Common myeloid progenitor, CD34-positive (primary cell): Measurements from ENCODE around the gene CELSR1.

Experiments used
- CTCF ChIA-PET: fragments of 350-600 bp; sonication (Branson Sonifier 250); formaldehyde crosslinking; loops from one replicate; lab custom pipeline; 2021; ENCODE audit warnings: antibody characterized with exemption; lab: Charles Lee
- POLR2A ChIA-PET: fragments of 350-600 bp; sonication (Branson Sonifier 250); formaldehyde crosslinking; loops from one replicate; lab custom pipeline; 2021; ENCODE audit warnings: antibody characterized with exemption; lab: Charles Lee
- DNase-seq, 3 donors: peaks; one replicate each; pipeline versions ENCODE4 v3.0.0 to v3.0.0-alpha.2; 2013
- H3K27ac ChIP-seq, 2 experiments: 1 replicate in 1 of 2; 2 replicates in 1 of 2; pipeline ENCODE4 v1.7.0; 2013; ENCODE audit warnings: inconsistent platforms in 2 of 2, low read length in 2 of 2, mild to moderate bottlenecking in 2 of 2, low read depth in 1 of 2, moderate library complexity in 1 of 2; ENCODE audit not compliant: severe bottlenecking in 2 of 2, insufficient read depth in 1 of 2, poor library complexity in 1 of 2
- H3K27me3 ChIP-seq, 5 experiments: replicated peaks in 2 of 5; 1 replicate in 3 of 5; 2 replicates in 2 of 5; pipeline versions ENCODE4 v1.6.1 to v1.7.0; 2013; ENCODE audit warnings: low read length in 4 of 5, mild to moderate bottlenecking in 2 of 5, moderate library complexity in 2 of 5, inconsistent platforms in 1 of 5; ENCODE audit not compliant: insufficient read depth in 5 of 5, control insufficient read depth in 4 of 5
- H3K36me3 ChIP-seq, 4 experiments: 1 replicate in 2 of 4; 2 replicates in 2 of 4; pipeline versions ENCODE4 v1.6.1 to v1.7.0; 2013; ENCODE audit warnings: low read length in 3 of 4, control low read depth in 1 of 4, mild to moderate bottlenecking in 1 of 4; ENCODE audit not compliant: control insufficient read depth in 4 of 4, insufficient read depth in 4 of 4
- H3K4me1 ChIP-seq, 4 experiments: 1 replicate in 3 of 4; 2 replicates in 1 of 4; pipeline versions ENCODE4 v1.6.1 to v1.7.1; 2013; ENCODE audit warnings: low read length in 3 of 4, mild to moderate bottlenecking in 3 of 4, control low read depth in 1 of 4, inconsistent platforms in 1 of 4, moderate library complexity in 1 of 4; ENCODE audit not compliant: control insufficient read depth in 4 of 4, insufficient read depth in 4 of 4; ENCODE audit errors: control extremely low read depth in 1 of 4
- H3K4me3 ChIP-seq, 7 experiments: 1 replicate in 4 of 7; 2 replicates in 3 of 7; pipeline versions ENCODE4 v1.5.1 to v1.7.0; 2013; ENCODE audit warnings: mild to moderate bottlenecking in 7 of 7, low read length in 6 of 7, moderate library complexity in 6 of 7, inconsistent platforms in 2 of 7, low read depth in 2 of 7, control low read depth in 1 of 7; ENCODE audit not compliant: insufficient read depth in 4 of 7, control insufficient read depth in 1 of 7; ENCODE audit errors: extremely low read depth in 1 of 7
- H3K9me3 ChIP-seq, 5 experiments: 1 replicate in 4 of 5; 2 replicates in 1 of 5; pipeline versions ENCODE4 v1.6.1 to v1.7.1; 2013; ENCODE audit warnings: low read length in 4 of 5, mild to moderate bottlenecking in 2 of 5, inconsistent platforms in 1 of 5, low read depth in 1 of 5, moderate library complexity in 1 of 5; ENCODE audit not compliant: control insufficient read depth in 4 of 5, insufficient read depth in 2 of 5; ENCODE audit errors: control extremely low read depth in 1 of 5
- WGBS: methylation state at CpG from one replicate; pipeline ENCODE4 v1.1.5; 2013; ENCODE audit not compliant: insufficient coverage; 5-methylcytosine and 5-hydroxymethylcytosine counted together

CELSR1 gene

DNA sequence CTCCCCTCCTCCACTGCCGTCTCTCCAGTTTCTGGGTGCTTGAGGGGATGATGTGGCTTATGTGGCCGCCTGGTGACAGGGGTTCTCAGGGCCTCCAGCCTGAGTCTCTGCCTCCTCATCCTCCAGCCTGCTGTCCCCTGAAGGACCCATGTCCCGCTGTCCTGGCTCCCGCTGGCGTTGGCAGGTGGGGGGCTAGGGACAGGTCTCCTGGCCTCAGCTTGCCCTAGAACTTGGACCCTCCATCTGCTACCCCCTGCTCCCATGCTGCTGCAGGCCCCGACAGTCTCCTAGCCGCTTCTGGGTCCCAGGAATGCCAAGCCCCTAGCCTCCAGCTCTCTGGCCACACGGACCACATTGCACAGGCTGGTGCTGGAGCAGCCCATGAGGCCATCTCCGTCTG, 13.9 kb upstream of the CELSR1 start:
- no peak overlapping the region for H3K4me3 ChIP-seq
- 88% methylated on average over 8 of the region's 9 CpGs for WGBS
- no peaks in the 10 kb centered on the region for H3K36me3 ChIP-seq
- H3K4me1 ChIP-seq, result peaks cover 0 to 5% (median 4%) of the 10 kb centered on the region in 4 experiments
- CTCF ChIA-PET, result interaction anchor here (0.6 to 3.8 kb wide), 3 partner anchors 9 to 181 kb away, joined by 4 to 22 read pairs (median 17); no protein-coding TSS in a partner anchor
- peaks cover 0 to 8% (median 0%) of the 10 kb centered on the region in 5 experiments for H3K9me3 ChIP-seq
- no peak overlapping the region for H3K27ac ChIP-seq
- H3K27me3 ChIP-seq, result peaks cover 0 to 11% (median 0%) of the 10 kb centered on the region in 5 experiments
- POLR2A ChIA-PET, result no interaction called here
- no peak for DNase-seq

DNA sequence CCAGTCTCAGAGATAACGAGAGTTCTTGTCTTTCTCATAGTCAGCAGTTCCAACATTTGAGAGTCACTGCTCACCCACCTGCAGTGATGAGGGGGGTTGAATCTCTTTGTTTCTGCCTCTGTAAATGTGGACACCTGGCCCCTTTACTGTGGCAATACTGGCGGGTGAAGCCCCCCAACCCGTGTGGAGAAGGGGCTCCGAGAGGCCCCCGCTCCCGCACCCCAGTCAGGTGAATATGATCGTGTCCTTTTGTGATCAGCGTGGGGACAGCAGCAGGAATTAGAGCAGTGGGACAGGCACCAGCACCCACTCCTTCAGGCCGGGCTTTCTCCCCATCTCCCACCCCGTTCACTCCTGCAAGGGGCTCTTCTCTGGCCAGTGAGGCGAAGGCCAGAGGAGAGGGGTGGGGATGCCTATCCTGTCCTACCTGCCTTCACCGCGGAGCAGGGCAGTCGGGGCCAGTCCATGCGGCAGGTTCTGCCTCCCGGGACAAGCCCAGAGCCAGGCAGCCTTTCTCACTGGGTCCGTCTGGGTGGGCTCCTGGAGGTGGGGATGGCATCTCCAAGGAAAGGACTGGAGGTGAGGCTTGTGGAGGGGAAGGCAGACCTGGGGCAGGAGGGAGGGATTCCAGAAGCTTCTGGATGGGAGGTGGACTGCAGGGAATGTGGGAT, 12.7 kb upstream of the CELSR1 start:
- Histone ChIP-seq H3K27ac (no peak overlapping the region), H3K4me3 (no peak overlapping the region), H3K36me3 (no peaks in the 10 kb centered on the region), H3K27me3 (peaks cover 0 to 11% (median 0%) of the 10 kb centered on the region in 5 experiments), H3K4me1 (peaks cover 0 to 7% (median 5%) of the 10 kb centered on the region in 4 experiments), H3K9me3 (peaks cover 0 to 8% (median 0%) of the 10 kb centered on the region in 5 experiments)
- 96% methylated on average over 8 of the region's 17 CpGs for WGBS
- POLR2A ChIA-PET, result no interaction called here
- CTCF ChIA-PET, result interaction anchor here (3.4 kb wide), 1 partner anchor 8 kb away, joined by 22 read pairs; no protein-coding TSS in a partner anchor
- no peak for DNase-seq

- 100% methylated on average over 2 of the region's 4 CpGs for WGBS
- peaks cover 0 to 11% (median 0%) of the 10 kb centered on the region in 5 experiments for H3K27me3 ChIP-seq
- H3K27ac ChIP-seq, result no peak overlapping the region
- H3K4me1 ChIP-seq, result peaks cover 0 to 10% (median 6%) of the 10 kb centered on the region in 4 experiments
- H3K36me3 ChIP-seq, result no peaks in the 10 kb centered on the region
- ChIA-PET CTCF (interaction anchor here (3.2 kb wide), 1 partner anchor 182 kb away, joined by 14 read pairs; no protein-coding TSS in a partner anchor), POLR2A (no interaction called here)
- H3K4me3 ChIP-seq, result no peak overlapping the region
- peaks cover 0 to 8% (median 0%) of the 10 kb centered on the region in 5 experiments for H3K9me3 ChIP-seq
- DNase-seq, result no peak
Observed at GRCh38 chr22:46549563-46549840, 12.1 kb upstream of the CELSR1 start.

DNA sequence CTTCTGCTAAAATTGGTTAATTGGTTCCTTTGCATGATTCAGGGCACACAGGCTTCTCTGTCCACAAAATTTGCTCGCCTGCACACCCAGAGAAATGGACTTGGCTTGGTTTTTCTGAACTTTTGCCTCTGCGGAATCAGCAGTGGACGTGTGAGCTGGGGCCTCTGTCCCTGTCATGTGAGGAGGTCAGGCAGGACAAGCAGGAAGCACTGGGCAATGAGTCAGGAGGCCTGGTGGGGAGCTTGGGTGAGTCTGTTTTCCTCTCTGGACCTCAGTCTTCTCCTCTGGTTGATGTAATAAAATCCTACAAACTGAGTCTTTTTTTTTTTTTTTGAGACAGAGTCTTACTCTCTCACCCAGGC, 10.4 kb upstream of the CELSR1 start:
- no peak for DNase-seq
- Histone ChIP-seq H3K4me1 (peaks cover 0 to 10% (median 6%) of the 10 kb centered on the region in 4 experiments), H3K9me3 (peaks cover 0 to 3% (median 0%) of the 10 kb centered on the region in 5 experiments), H3K4me3 (no peak overlapping the region), H3K27ac (no peak overlapping the region), H3K27me3 (peaks cover 0 to 11% (median 0%) of the 10 kb centered on the region in 5 experiments), H3K36me3 (no peaks in the 10 kb centered on the region)
- WGBS, result 69% methylated on average over 3 of the region's 3 CpGs
- ChIA-PET CTCF (interaction anchor here (0.7 to 3.2 kb wide), 4 partner anchors 10 to 181 kb away, joined by 3 to 14 read pairs (median 7); no protein-coding TSS in a partner anchor), POLR2A (interaction anchor here (0.6 kb wide), 1 partner anchor 66 kb away, joined by 4 read pairs; no protein-coding TSS in a partner anchor)

DNA sequence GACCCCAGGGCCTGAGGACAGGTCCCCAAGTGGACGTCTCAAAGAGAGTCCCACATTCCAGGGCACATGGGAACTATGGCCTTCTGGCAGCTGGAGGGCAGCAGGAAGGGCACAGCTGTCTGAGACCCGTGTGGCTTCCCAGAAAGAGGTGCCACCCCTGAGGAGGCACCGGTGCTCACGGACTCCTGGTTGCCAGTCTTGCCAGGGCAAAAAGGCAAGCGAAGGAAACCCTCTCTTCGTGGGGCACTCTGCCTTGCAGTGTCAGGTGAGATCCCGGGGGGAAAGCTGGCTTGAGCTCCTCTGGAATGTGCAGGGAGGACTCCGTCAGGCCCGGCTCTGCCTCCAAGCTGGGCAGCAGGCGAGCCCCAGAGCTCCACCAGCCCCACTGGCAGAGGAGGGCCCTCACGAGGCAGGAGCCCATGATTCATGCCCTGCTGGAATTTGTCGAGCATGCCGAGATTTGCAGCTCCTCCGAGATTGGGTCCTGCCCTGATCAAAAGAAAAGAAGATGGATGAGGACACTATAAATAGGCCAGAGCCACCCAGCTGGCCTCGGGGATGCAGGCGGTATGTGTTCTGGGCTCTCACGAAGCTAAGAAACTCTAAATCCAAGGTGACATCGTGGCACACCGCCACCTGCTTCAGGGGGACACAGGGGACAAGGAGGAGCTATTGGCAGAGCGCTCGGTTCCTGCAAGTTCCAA, 9.9 kb upstream of the CELSR1 start:
- Histone ChIP-seq H3K9me3 (no peaks in the 10 kb centered on the region), H3K4me1 (peaks cover 0 to 10% (median 6%) of the 10 kb centered on the region in 4 experiments), H3K27ac (no peak overlapping the region), H3K36me3 (no peaks in the 10 kb centered on the region), H3K27me3 (peaks cover 0 to 11% (median 2%) of the 10 kb centered on the region in 5 experiments), H3K4me3 (no peak overlapping the region)
- whole genome bisulfite sequencing, result 75% methylated on average over 19 of the region's 21 CpGs
- DNase-seq, result peak in 2 of 3 donors; percentile 44 to 54
- POLR2A ChIA-PET, result interaction anchor here (0.6 kb wide), 1 partner anchor 67 kb away, joined by 4 read pairs; no protein-coding TSS in a partner anchor
- CTCF ChIA-PET, result interaction anchor here (0.7 to 3.2 kb wide), 4 partner anchors 10 to 180 kb away, joined by 3 to 14 read pairs (median 7); no protein-coding TSS in a partner anchor

DNA sequence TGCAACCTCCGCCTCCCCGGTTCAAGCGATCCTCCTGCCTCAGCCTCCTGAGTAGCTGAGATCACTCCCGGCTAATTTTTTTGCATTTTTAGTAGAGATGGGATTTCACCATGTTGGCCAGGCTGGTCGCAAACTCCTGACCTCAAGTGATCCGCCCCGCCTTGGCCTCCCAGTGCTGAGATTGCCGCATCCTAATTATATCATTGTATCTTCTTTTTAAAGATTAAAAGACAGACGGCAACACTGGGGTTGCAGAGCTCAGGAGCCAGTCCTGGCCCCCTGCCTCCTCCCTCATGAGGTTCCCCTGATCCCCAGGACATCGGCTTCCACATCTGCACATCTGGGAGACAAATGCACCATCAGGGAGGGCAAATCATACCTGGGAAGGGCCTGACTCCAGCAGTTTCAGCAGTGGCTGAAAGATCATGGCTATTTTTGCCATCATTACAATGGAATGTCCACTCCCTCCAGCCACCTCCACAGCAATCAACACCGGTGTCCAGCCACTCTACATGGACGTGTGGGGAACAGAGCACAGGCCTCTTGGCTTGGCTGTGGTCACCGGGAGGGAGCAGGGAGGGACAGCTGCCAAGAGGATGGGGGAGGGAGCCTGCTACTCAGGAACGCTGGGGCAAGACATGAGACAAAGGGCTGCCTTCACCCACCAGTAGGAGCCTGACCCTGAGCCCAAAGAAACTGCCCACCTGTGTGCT, 9.2 kb upstream of the CELSR1 start:
- ChIA-PET POLR2A (no interaction called here), CTCF (interaction anchor here (2.3 to 3.2 kb wide), 2 partner anchors 11 to 179 kb away, joined by 11 to 14 read pairs; no protein-coding TSS in a partner anchor)
- Histone ChIP-seq H3K9me3 (no peaks in the 10 kb centered on the region), H3K4me3 (no peak overlapping the region), H3K36me3 (no peaks in the 10 kb centered on the region), H3K4me1 (peaks cover 0 to 10% (median 6%) of the 10 kb centered on the region in 4 experiments), H3K27ac (no peak overlapping the region), H3K27me3 (peaks cover 0 to 13% (median 4%) of the 10 kb centered on the region in 5 experiments)
- WGBS, result 88% methylated on average over 10 of the region's 14 CpGs
- no peak for DNase-seq
